WI38 (cell line): ENCODE data around the gene TBC1D5.

Experiments used
- H3K4me3 ChIP-seq: 2 replicates; pipeline ENCODE4 v1.5.1; 2011; ENCODE audit warnings: low read depth, mild to moderate bottlenecking, control low read depth, low read length
- CTCF ChIP-seq: IDR thresholded peaks from 2 replicates; pipeline ENCODE4 v1.5.1; 2012; ENCODE audit warnings: low read depth, mild to moderate bottlenecking, control low read depth, low read length

The TBC1D5 gene

GRCh38 chr3:17479681-17480405, 262.6 kb downstream of the TBC1D5 start:
- no peak overlapping the region for H3K4me3 ChIP-seq
- no peak for TF ChIP-seq CTCF

GRCh38 chr3:17478673-17479072, 263.8 kb downstream of the TBC1D5 start:
- no peak for TF ChIP-seq CTCF
- no peak overlapping the region for H3K4me3 ChIP-seq

GRCh38 chr3:17473761-17474160, 268.7 kb downstream of the TBC1D5 start:
- no peak for TF ChIP-seq CTCF
- no peak overlapping the region for H3K4me3 ChIP-seq

- no peak overlapping the region for H3K4me3 ChIP-seq
- no peak for TF ChIP-seq CTCF
Observed at GRCh38 chr3:17469954-17470353, 272.5 kb downstream of the TBC1D5 start.

GRCh38 chr3:17469520-17469919, 272.9 kb downstream of the TBC1D5 start:
- no peak for TF ChIP-seq CTCF

GRCh38 chr3:17466028-17466427, 276.4 kb downstream of the TBC1D5 start:
- H3K4me3 ChIP-seq = no peak overlapping the region
- TF ChIP-seq CTCF = no peak

More at GRCh38 chr3:17469520-17469919, 272.9 kb downstream of the TBC1D5 start:
- no peak overlapping the region for H3K4me3 ChIP-seq

- TF ChIP-seq CTCF = no peak
- H3K4me3 ChIP-seq = no peak overlapping the region
Observed at GRCh38 chr3:17459470-17459993, 282.9 kb downstream of the TBC1D5 start.
